KMS-11 (cell line): ENCODE results near the gene CEACAM18.

Experiments
- H2AFZ ChIP-seq: fragments of 200-600 bp; sonication (generic); 2 replicates; pipeline ENCODE4 v1.6.1; 2016; ENCODE audit warnings: antibody characterized with exemption, mixed run types, low read depth
- H3K27ac ChIP-seq: fragments of 200-600 bp; sonication (generic); 2 replicates; pipeline ENCODE4 v1.6.1; 2016; ENCODE audit warnings: mild to moderate bottlenecking, mixed run types
- H3K27me3 ChIP-seq: fragments of 200-600 bp; sonication (generic); 2 replicates; pipeline ENCODE4 v1.6.1; 2017; ENCODE audit warnings: mild to moderate bottlenecking, low read depth, mixed run types, moderate library complexity; ENCODE audit not compliant: insufficient read depth
- H3K36me3 ChIP-seq: fragments of 200-600 bp; sonication (generic); 2 replicates; pipeline ENCODE4 v1.6.1; 2017; ENCODE audit warnings: mild to moderate bottlenecking, mixed run types; ENCODE audit not compliant: insufficient read depth
- H3K4me1 ChIP-seq: fragments of 200-600 bp; sonication (generic); 2 replicates; pipeline ENCODE4 v1.6.1; 2016; ENCODE audit warnings: mild to moderate bottlenecking, low read depth, mixed run types; ENCODE audit not compliant: poor library complexity, severe bottlenecking
- H3K4me2 ChIP-seq: fragments of 200-600 bp; sonication (generic); 2 replicates; pipeline ENCODE4 v1.7.0; 2016; ENCODE audit warnings: mild to moderate bottlenecking, mixed run types
- H3K4me3 ChIP-seq: fragments of 200-600 bp; sonication (generic); IDR thresholded peaks from 2 replicates; pipeline ENCODE4 v1.6.1; 2017; ENCODE audit warnings: low read depth, low read length, mixed read lengths; ENCODE audit not compliant: insufficient read depth
- H3K79me2 ChIP-seq: fragments of 200-600 bp; sonication (generic); 2 replicates; pipeline ENCODE4 v1.6.1; 2016; ENCODE audit warnings: low read depth, mixed run types; ENCODE audit not compliant: insufficient read depth
- H3K9ac ChIP-seq: fragments of 200-600 bp; sonication (generic); 2 replicates; pipeline ENCODE4 v1.6.1; 2016; ENCODE audit warnings: mild to moderate bottlenecking, mixed run types
- H4K20me1 ChIP-seq: fragments of 200-600 bp; sonication (generic); 2 replicates; pipeline ENCODE4 v1.6.1; 2016; ENCODE audit warnings: mild to moderate bottlenecking, mixed run types; ENCODE audit not compliant: insufficient read depth
- CTCF ChIP-seq: fragments of 200-600 bp; sonication (generic); conservative IDR thresholded peaks from 2 replicates; pipeline ENCODE4 v1.6.1; 2017; ENCODE audit warnings: low read depth, mild to moderate bottlenecking, antibody characterized with exemption, low read length, moderate library complexity, mixed read lengths

CEACAM18 gene

GRCh38 chr19:51511353-51511752, 33.0 kb downstream of the CEACAM18 start:
- H3K79me2 ChIP-seq: no peaks in the 10 kb centered on the region
- no peak overlapping the region for H3K9ac ChIP-seq
- H3K36me3 ChIP-seq: no peaks in the 10 kb centered on the region
- no peak overlapping the region for H2AFZ ChIP-seq
- H3K4me2 ChIP-seq: no peak overlapping the region
- no peak overlapping the region for H3K4me3 ChIP-seq
- no peaks in the 10 kb centered on the region for H4K20me1 ChIP-seq
- H3K27me3 ChIP-seq: no peaks in the 10 kb centered on the region
- H3K4me1 ChIP-seq: no peaks in the 10 kb centered on the region
- TF ChIP-seq CTCF: no peak
- no peak overlapping the region for H3K27ac ChIP-seq

GRCh38 chr19:51513968-51514367, 35.6 kb downstream of the CEACAM18 start:
- no peaks in the 10 kb centered on the region for H4K20me1 ChIP-seq
- H3K4me3 ChIP-seq: no peak overlapping the region
- no peaks in the 10 kb centered on the region for H3K36me3 ChIP-seq
- no peaks in the 10 kb centered on the region for H3K4me1 ChIP-seq
- no peak overlapping the region for H3K27ac ChIP-seq
- no peak overlapping the region for H2AFZ ChIP-seq
- H3K9ac ChIP-seq: no peak overlapping the region
- H3K4me2 ChIP-seq: no peak overlapping the region
- H3K27me3 ChIP-seq: no peaks in the 10 kb centered on the region
- no peak for TF ChIP-seq CTCF
- H3K79me2 ChIP-seq: no peaks in the 10 kb centered on the region

- H3K27me3 ChIP-seq: no peaks in the 10 kb centered on the region
- H4K20me1 ChIP-seq: no peaks in the 10 kb centered on the region
- H3K79me2 ChIP-seq: no peaks in the 10 kb centered on the region
- no peak overlapping the region for H3K27ac ChIP-seq
- H3K4me1 ChIP-seq: no peaks in the 10 kb centered on the region
- TF ChIP-seq CTCF: peak; percentile 87
- H3K36me3 ChIP-seq: no peaks in the 10 kb centered on the region
- H3K4me2 ChIP-seq: no peak overlapping the region
- no peak overlapping the region for H3K4me3 ChIP-seq
- no peak overlapping the region for H2AFZ ChIP-seq
- H3K9ac ChIP-seq: no peak overlapping the region
These were observed 36.6 kb downstream of the CEACAM18 start for GRCh38 chr19:51514866-51515481.

- no peak for TF ChIP-seq CTCF
- Histone ChIP-seq H3K9ac (no peak overlapping the region), H3K27me3 (no peaks in the 10 kb centered on the region), H2AFZ (no peak overlapping the region), H3K4me2 (no peak overlapping the region), H4K20me1 (no peaks in the 10 kb centered on the region), H3K4me3 (no peak overlapping the region), H3K36me3 (no peaks in the 10 kb centered on the region), H3K79me2 (no peaks in the 10 kb centered on the region), H3K4me1 (no peaks in the 10 kb centered on the region), H3K27ac (no peak overlapping the region)
These were observed 42.4 kb downstream of the CEACAM18 start for GRCh38 chr19:51520728-51521127.
